GM12878 (cell line): ENCODE results near the gene CD33. TPM values are rescaled to one million over a fixed set of nuclear protein-coding genes. Genes with fewer than 3 reads are reported as not detected.
A peak's percentile ranks its signal among the peaks of the same experiment; 100 is the strongest.

Experiments used
- ATAC-seq: fragments of 200-7000 bp; cut with Tn5 transposase; 3 replicates; pipeline ENCODE4 v1.9.1; 2020; ENCODE audit warnings: mild to moderate bottlenecking, moderate library complexity
- BruUV-seq: library from RNA; stranded (reverse); fragments of 400-500 nt; replicated peaks from 2 replicates; lab custom pipeline; 2021; lab: Mats Ljungman, UMichigan
- CTCF ChIA-PET: fragments of 300-600 bp; sonication (Branson Sonifier 250); formaldehyde crosslinking; extraction: SDS; loops from one replicate; lab custom pipeline; 2021; ENCODE audit warnings: inconsistent platforms; lab: Yijun Ruan, JAX
- POLR2A ChIA-PET: fragments of 350-600 bp; formaldehyde crosslinking; extraction: SDS; loops from one replicate; lab custom pipeline; 2021; ENCODE audit warnings: inconsistent platforms; lab: Charles Lee
- RAD21 ChIA-PET: fragments of 300-600 bp; sonication (Branson Sonifier 250); formaldehyde crosslinking; loops from one replicate; lab custom pipeline; 2023; ENCODE audit warnings: antibody characterized with exemption; ENCODE audit not compliant: unreplicated experiment; lab: Charles Lee
- SMC1A ChIA-PET: fragments of 300-600 bp; sonication (Branson Sonifier 250); formaldehyde crosslinking; loops from one replicate; lab custom pipeline; 2023; ENCODE audit not compliant: unreplicated experiment, uncharacterized antibody; lab: Charles Lee
- DNase-seq: peaks from one replicate; pipeline ENCODE4 v3.0.0-alpha.2; 2011; ENCODE audit warnings: low read depth, low spot score
- FAIRE-seq: peaks from 3 replicates; lab custom pipeline; 2011; peaks lifted over from hg19 to GRCh38; lab: Jason Lieb, UNC
- H2AFZ ChIP-seq: 2 replicates; pipeline ENCODE4 v1.6.0; 2011; ENCODE audit warnings: low read depth, low read length, control low read depth; ENCODE audit not compliant: control insufficient read depth
- H3K27ac ChIP-seq: 2 replicates; pipeline ENCODE4 v1.5.1; 2011; ENCODE audit warnings: control low read depth; ENCODE audit not compliant: control insufficient read depth, insufficient read depth
- H3K27me3 ChIP-seq, 2 experiments: replicated peaks in 1 of 2; 2 replicates each; pipeline versions ENCODE4 v1.6.0 to v1.6.1; 2011; ENCODE audit warnings: low read length in 1 of 2; ENCODE audit not compliant: control insufficient read depth in 2 of 2, insufficient read depth in 2 of 2
- H3K36me3 ChIP-seq, 2 experiments: 2 replicates each; pipeline ENCODE4 v1.5.1; 2011; ENCODE audit warnings: low read length in 1 of 2; ENCODE audit not compliant: control insufficient read depth in 2 of 2, insufficient read depth in 2 of 2
- H3K4me1 ChIP-seq: 2 replicates; pipeline ENCODE4 v1.6.1; 2011; ENCODE audit warnings: mild to moderate bottlenecking, low read length, moderate library complexity, mixed read lengths; ENCODE audit not compliant: control insufficient read depth, insufficient read depth
- H3K4me2 ChIP-seq: 2 replicates; pipeline ENCODE4 v1.6.0; 2011; ENCODE audit warnings: control low read depth; ENCODE audit not compliant: control insufficient read depth, insufficient read depth
- H3K4me3 ChIP-seq: fragments of 200-600 bp; sonication (generic); 2 replicates; pipeline ENCODE4 v1.5.1; 2016
- H3K79me2 ChIP-seq: 2 replicates; pipeline ENCODE4 v1.6.0; 2011; ENCODE audit warnings: low read length; ENCODE audit not compliant: control insufficient read depth, insufficient read depth
- H3K9ac ChIP-seq: 2 replicates; pipeline ENCODE4 v1.8.0; 2011; ENCODE audit warnings: low read length, control low read depth, mixed read lengths; ENCODE audit not compliant: control insufficient read depth, insufficient read depth
- H3K9me3 ChIP-seq: replicated peaks from 3 replicates; pipeline ENCODE4 v1.5.1; 2011; ENCODE audit warnings: mild to moderate bottlenecking, low read length; ENCODE audit not compliant: control insufficient read depth, insufficient read depth
- H4K20me1 ChIP-seq: 2 replicates; pipeline ENCODE4 v1.6.0; 2011; ENCODE audit not compliant: control insufficient read depth, insufficient read depth
- PAX5 ChIP-seq: IDR thresholded peaks from 2 replicates; pipeline ENCODE4 v1.6.1; 2011; ENCODE audit warnings: low read depth, low read length, borderline replicate concordance
- SMC3 ChIP-seq: IDR thresholded peaks from 2 replicates; pipeline ENCODE4 v1.6.1; 2011; ENCODE audit warnings: low read length, improper control_type of control experiment, borderline replicate concordance
- TCF3 ChIP-seq: IDR thresholded peaks from 2 replicates; pipeline ENCODE4 v1.6.1; 2012; ENCODE audit warnings: low read depth, mild to moderate bottlenecking, low read length, borderline replicate concordance; ENCODE audit not compliant: insufficient read depth
- WRNIP1 ChIP-seq: IDR thresholded peaks from 2 replicates; pipeline ENCODE4 v1.6.1; 2011; ENCODE audit warnings: low read depth, low read length, improper control_type of control experiment, borderline replicate concordance
- YY1 ChIP-seq: IDR thresholded peaks from 2 replicates; pipeline ENCODE4 v1.6.1; 2011; ENCODE audit warnings: low read depth, mild to moderate bottlenecking, low read length
- WGBS: methylation state at CpG from one replicate; pipeline ENCODE4 v1.1.6; 2016; ENCODE audit warnings: low lambda C conversion rate; ENCODE audit not compliant: insufficient replicate concordance, insufficient coverage; ENCODE audit errors: missing lambda C conversion rate; 5-methylcytosine and 5-hydroxymethylcytosine counted together
- in situ Hi-C: fragments of 300-500 bp; cut with MboI; formaldehyde crosslinking; loops from 9 replicates; pipeline ENCODE4 v1.14.3; 2018; ENCODE audit warnings: mixed read lengths
- intact Hi-C: fragments of 100-400 bp; cut with micrococcal nuclease; formaldehyde crosslinking; loops from one replicate; pipeline ENCODE4 v1.14.2; 2022; ENCODE audit not compliant: unreplicated experiment
- polyA plus RNA-seq, 11 experiments: library from polyadenylated mRNA; depleted of rRNA in 4 of 11; unstranded in 6 of 11; stranded (reverse) in 5 of 11; fragments of >200 nt; fragmentation: Nextera tagmentation in 4 of 11; fragmentation: Illumina TruSeq in 1 of 11; extraction: Ambion mirVana in 4 of 11; extraction: Trizol in 1 of 11; gene quantifications; 1 replicate in 1 of 11; 2 replicates in 10 of 11; pipeline versions ENCODE4 v1.2.1 to v1.2.3, GENCODE V29; 2011 to 2016; ENCODE audit warnings: inconsistent platforms in 2 of 11, missing spikeins in 2 of 11, low read depth in 1 of 11
- total RNA-seq, 4 experiments: library from RNA; depleted of rRNA in 3 of 4; stranded (reverse); fragments of >200 nt in 3 of 4; fragmentation: Illumina TruSeq in 1 of 4; extraction: Trizol in 1 of 4; gene quantifications; 2 replicates each; pipeline versions ENCODE4 v1.2.1 to v1.2.3, GENCODE V29; 2013 to 2021
- TF ChIP-seq, protein P1 (sequence below): IDR thresholded peaks from 2 replicates; pipeline ENCODE4 v1.6.1; 2012; ENCODE audit warnings: mild to moderate bottlenecking, low read depth, low read length

Gene CD33
- total and polyA plus RNA-seq, 10 of the 15 experiments (the other 5 are each of a cell fraction or from before 2014, with no cell fraction given), result 0.29 to 17.9 (median 0.72) TPM; not detected in 1

DNA sequence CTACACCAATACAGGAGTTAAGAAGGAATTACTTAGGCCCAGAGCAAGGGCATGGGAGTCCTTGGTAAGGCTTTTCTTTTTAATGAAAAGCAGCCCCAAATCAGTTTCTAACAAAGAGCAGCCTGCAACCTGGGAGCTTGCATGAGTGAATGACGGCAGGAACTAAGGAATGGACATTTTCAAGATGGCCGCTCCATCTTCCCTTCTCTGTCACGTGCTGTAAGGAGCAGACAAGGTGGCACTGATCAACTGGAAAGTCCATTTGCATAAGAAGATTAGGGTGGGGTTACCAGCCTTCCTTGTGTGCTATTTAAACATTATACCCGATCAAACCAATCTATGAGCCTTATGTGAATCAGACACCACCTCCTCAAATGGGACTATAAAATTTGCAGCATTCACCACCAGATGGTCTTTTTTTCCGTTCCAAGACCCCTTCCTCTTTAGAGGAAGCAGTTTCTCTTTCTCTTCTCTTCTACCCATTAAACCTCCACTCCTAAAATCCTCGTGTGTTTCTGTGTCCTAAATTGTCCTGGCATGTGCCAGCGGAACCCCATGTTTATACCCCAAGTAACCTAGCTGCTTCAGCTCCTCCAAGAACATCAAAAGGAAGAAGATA, 23.2 kb downstream of the CD33 start:
- Histone ChIP-seq H3K79me2 (no peaks in the 10 kb centered on the region), H3K9me3 (no peaks in the 10 kb centered on the region; the same call in 2 of the 3 replicates), H3K9ac (no peak overlapping the region), H3K27me3 (no peaks in the 10 kb centered on the region), H3K4me1 (no peaks in the 10 kb centered on the region), H2AFZ (no peak overlapping the region), H3K27ac (no peak overlapping the region), H4K20me1 (no peaks in the 10 kb centered on the region), H3K4me2 (peak overlapping the region; percentile 20; the same call in 1 of the 2 replicates), H3K4me3 (no peak overlapping the region), H3K36me3 (no peaks in the 10 kb centered on the region)
- in situ Hi-C loops (no loop called here), intact Hi-C loops (no loop called here)
- no peak for DNase-seq
- TF ChIP-seq TCF3 (no peak), WRNIP1 (no peak), PAX5 (no peak), YY1 (0 out of 2 replicates have a peak, but pooled peaks have one; percentile 29), SMC3 (no peak)
- TF ChIP-seq, protein P1, sequence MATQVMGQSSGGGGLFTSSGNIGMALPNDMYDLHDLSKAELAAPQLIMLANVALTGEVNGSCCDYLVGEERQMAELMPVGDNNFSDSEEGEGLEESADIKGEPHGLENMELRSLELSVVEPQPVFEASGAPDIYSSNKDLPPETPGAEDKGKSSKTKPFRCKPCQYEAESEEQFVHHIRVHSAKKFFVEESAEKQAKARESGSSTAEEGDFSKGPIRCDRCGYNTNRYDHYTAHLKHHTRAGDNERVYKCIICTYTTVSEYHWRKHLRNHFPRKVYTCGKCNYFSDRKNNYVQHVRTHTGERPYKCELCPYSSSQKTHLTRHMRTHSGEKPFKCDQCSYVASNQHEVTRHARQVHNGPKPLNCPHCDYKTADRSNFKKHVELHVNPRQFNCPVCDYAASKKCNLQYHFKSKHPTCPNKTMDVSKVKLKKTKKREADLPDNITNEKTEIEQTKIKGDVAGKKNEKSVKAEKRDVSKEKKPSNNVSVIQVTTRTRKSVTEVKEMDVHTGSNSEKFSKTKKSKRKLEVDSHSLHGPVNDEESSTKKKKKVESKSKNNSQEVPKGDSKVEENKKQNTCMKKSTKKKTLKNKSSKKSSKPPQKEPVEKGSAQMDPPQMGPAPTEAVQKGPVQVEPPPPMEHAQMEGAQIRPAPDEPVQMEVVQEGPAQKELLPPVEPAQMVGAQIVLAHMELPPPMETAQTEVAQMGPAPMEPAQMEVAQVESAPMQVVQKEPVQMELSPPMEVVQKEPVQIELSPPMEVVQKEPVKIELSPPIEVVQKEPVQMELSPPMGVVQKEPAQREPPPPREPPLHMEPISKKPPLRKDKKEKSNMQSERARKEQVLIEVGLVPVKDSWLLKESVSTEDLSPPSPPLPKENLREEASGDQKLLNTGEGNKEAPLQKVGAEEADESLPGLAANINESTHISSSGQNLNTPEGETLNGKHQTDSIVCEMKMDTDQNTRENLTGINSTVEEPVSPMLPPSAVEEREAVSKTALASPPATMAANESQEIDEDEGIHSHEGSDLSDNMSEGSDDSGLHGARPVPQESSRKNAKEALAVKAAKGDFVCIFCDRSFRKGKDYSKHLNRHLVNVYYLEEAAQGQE, result no peak
- ChIA-PET CTCF (no interaction called here), POLR2A (no interaction called here), SMC1A (interaction anchor here (1.6 kb wide), 1 partner anchor 12 kb away, joined by 6 read pairs; no protein-coding TSS in a partner anchor), RAD21 (no interaction called here)
- no peak for ATAC-seq
- 31% methylated on average over 7 of the region's 7 CpGs for WGBS
- no peak for FAIRE-seq
- no TSS peak for BruUV-seq
